Hepatocyte (in vitro differentiated cells): ENCODE data around the gene KIRREL3. TPM values are rescaled to one million over a fixed set of nuclear protein-coding genes. Genes with fewer than 3 reads are reported as not detected.

Source experiments
- DNase-seq: peaks from one replicate; pipeline ENCODE4 v3.0.0-alpha.2; 2016; ENCODE audit warnings: low spot score
- H2AFZ ChIP-seq: fragments of 200-600 bp; sonication (generic); 2 replicates; pipeline ENCODE4 v1.6.0; 2016; ENCODE audit warnings: antibody characterized with exemption, mild to moderate bottlenecking
- H3K27ac ChIP-seq: fragments of 200-600 bp; sonication (generic); 2 replicates; pipeline ENCODE4 v1.5.1; 2016; ENCODE audit warnings: mild to moderate bottlenecking
- H3K27me3 ChIP-seq: fragments of 200-600 bp; sonication (generic); 2 replicates; pipeline ENCODE4 v1.6.1; 2016
- H3K36me3 ChIP-seq: fragments of 200-600 bp; sonication (generic); replicated peaks from 2 replicates; pipeline ENCODE4 v1.5.1; 2016; ENCODE audit warnings: low read depth; ENCODE audit not compliant: insufficient read depth
- H3K4me1 ChIP-seq: fragments of 200-600 bp; sonication (generic); 2 replicates; pipeline ENCODE4 v1.5.1; 2016; ENCODE audit warnings: mild to moderate bottlenecking, moderate library complexity; ENCODE audit not compliant: insufficient read depth
- H3K4me2 ChIP-seq: fragments of 200-600 bp; sonication (generic); 2 replicates; pipeline ENCODE4 v1.6.0; 2016
- H3K4me3 ChIP-seq: fragments of 200-600 bp; sonication (generic); 2 replicates; pipeline ENCODE4 v1.5.1; 2016; ENCODE audit warnings: mild to moderate bottlenecking
- H3K79me2 ChIP-seq: fragments of 200-600 bp; sonication (generic); 2 replicates; pipeline ENCODE4 v1.6.0; 2017; ENCODE audit warnings: mild to moderate bottlenecking
- H3K9me2 ChIP-seq: fragments of 200-600 bp; sonication (generic); replicated peaks from 2 replicates; pipeline ENCODE4 v1.6.0; 2017; ENCODE audit warnings: mild to moderate bottlenecking; ENCODE audit not compliant: insufficient read depth
- H3K9me3 ChIP-seq: fragments of 200-600 bp; sonication (generic); 2 replicates; pipeline ENCODE4 v1.5.1; 2016; ENCODE audit warnings: low read depth, mild to moderate bottlenecking
- H4K20me1 ChIP-seq: fragments of 200-600 bp; sonication (generic); 2 replicates; pipeline ENCODE4 v1.6.0; 2016; ENCODE audit warnings: mild to moderate bottlenecking; ENCODE audit not compliant: insufficient read depth, poor library complexity, severe bottlenecking
- EZH2 ChIP-seq: fragments of 200-600 bp; sonication (generic); IDR thresholded peaks from 2 replicates; pipeline ENCODE4 v1.6.1; 2016; ENCODE audit warnings: antibody characterized with exemption, mild to moderate bottlenecking, borderline replicate concordance
- EZH2phosphoT487 ChIP-seq: fragments of 200-600 bp; sonication (generic); IDR thresholded peaks from one replicate; pipeline ENCODE4 v1.6.1; 2018; ENCODE audit warnings: antibody characterized with exemption, mild to moderate bottlenecking, low read depth, moderate library complexity; ENCODE audit not compliant: unreplicated experiment, severe bottlenecking
- WGBS: methylation state at CpG from one replicate; pipeline ENCODE4 v1.1.6; 2016; ENCODE audit warnings: low lambda C conversion rate; ENCODE audit errors: missing lambda C conversion rate; 5-methylcytosine and 5-hydroxymethylcytosine counted together
- polyA plus RNA-seq: library from polyadenylated mRNA; unstranded; fragments of >200 nt; fragmentation: Nextera tagmentation; extraction: Ambion mirVana; gene quantifications from 2 replicates; pipeline ENCODE4 v1.2.1, GENCODE V29; 2016
- total RNA-seq: library from RNA; depleted of rRNA; stranded (reverse); fragments of >200 nt; gene quantifications from 2 replicates; pipeline ENCODE4 v1.2.3, GENCODE V29; 2014
- TF ChIP-seq, protein P1 (sequence below): fragments of 200-600 bp; sonication (generic); IDR thresholded peaks from 2 replicates; pipeline ENCODE4 v1.5.1; 2016; ENCODE audit warnings: antibody characterized with exemption, mild to moderate bottlenecking; ENCODE audit not compliant: poor library complexity

KIRREL3 gene
- total and polyA plus RNA-seq, 2 experiments from 2014 or later: 0.33 to 0.86 TPM

DNA sequence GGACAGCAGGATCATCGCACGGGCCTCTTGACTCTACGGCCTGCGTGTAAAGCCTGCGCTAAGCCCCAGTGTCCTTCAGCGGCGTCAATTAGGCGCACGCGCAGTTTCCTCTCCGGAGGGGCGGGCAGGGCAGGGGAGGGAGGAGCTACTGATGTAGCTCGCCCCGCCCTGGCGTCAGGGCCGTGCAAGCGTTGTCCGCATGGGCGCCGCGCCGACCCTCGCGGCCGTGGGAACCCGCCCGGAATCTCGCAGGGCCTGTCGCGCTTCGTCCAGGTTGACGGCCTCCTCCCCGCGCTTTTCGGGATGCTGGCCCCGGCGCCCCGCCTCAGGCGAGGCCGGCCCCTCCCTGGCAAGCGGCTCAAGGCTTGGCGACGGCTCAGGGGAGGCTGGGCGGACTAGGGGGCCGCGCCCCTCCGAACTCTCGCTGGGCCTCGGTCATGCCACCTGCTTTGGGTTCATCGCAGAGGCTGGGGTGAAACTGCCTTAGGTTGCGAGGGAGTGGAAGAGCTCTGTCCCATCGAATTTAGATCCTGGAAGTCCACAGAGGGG is 584.0 kb downstream of the KIRREL3 start:
- no peaks in the 10 kb centered on the region for H3K36me3 ChIP-seq
- peak overlapping the region; percentile 91 for H3K27ac ChIP-seq
- H3K4me1 ChIP-seq: peaks cover 22% of the 10 kb centered on the region
- 12% methylated on average over 20 of the region's 52 CpGs for WGBS
- no peaks in the 10 kb centered on the region for H4K20me1 ChIP-seq
- peak; percentile 92 for DNase-seq
- TF ChIP-seq EZH2 (no peak), EZH2phosphoT487 (no peak)
- TF ChIP-seq, protein P1, sequence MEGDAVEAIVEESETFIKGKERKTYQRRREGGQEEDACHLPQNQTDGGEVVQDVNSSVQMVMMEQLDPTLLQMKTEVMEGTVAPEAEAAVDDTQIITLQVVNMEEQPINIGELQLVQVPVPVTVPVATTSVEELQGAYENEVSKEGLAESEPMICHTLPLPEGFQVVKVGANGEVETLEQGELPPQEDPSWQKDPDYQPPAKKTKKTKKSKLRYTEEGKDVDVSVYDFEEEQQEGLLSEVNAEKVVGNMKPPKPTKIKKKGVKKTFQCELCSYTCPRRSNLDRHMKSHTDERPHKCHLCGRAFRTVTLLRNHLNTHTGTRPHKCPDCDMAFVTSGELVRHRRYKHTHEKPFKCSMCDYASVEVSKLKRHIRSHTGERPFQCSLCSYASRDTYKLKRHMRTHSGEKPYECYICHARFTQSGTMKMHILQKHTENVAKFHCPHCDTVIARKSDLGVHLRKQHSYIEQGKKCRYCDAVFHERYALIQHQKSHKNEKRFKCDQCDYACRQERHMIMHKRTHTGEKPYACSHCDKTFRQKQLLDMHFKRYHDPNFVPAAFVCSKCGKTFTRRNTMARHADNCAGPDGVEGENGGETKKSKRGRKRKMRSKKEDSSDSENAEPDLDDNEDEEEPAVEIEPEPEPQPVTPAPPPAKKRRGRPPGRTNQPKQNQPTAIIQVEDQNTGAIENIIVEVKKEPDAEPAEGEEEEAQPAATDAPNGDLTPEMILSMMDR: no peak
- H3K27me3 ChIP-seq: no peaks in the 10 kb centered on the region
- no peaks in the 10 kb centered on the region for H3K79me2 ChIP-seq
- H3K4me3 ChIP-seq: no peak overlapping the region
- H3K4me2 ChIP-seq: peak overlapping the region; percentile 78
- no peaks in the 10 kb centered on the region for H3K9me3 ChIP-seq
- H2AFZ ChIP-seq: peak overlapping the region; percentile 18
- no peaks in the 10 kb centered on the region for H3K9me2 ChIP-seq

DNA sequence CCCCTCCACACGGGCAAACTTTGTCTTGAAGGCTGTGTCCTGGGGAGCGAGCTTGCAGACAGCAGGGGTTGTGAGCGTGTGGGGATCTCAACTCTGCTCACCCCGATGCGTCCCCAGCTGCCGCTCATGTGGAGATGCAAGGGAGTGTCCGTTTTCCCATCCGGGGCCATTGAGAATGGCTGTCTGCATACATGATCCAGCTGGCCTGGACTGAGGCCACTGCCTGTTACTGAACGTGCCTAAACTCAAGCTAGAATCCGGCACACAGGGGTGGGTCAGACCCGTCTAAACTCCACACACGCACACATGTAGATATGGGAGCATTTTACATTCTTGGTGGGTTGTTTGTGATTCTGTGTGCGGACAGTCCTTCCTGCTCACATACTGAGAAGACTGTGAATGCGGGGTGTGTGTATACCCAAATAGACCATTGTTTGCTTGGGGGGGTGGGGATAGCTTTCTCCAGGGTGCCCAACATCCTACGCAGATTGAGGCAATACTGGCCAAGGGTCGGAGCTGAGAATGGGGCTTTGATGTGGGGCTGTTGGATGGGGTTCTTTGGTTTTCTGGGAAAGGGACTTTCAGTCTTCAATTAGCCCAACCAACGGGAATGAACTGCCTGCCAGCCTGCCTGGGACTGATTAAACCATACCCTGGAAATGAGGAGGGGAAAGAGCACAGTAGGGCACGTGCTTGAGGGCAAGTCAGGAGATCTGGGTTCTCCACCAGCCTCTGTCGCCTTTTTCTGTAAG is 584.7 kb downstream of the KIRREL3 start:
- no peaks in the 10 kb centered on the region for H3K9me2 ChIP-seq
- peak; percentile 39 for DNase-seq
- TF ChIP-seq EZH2 (no peak), EZH2phosphoT487 (no peak)
- TF ChIP-seq, protein P1: no peak
- peak overlapping the region; percentile 91 for H3K27ac ChIP-seq
- no peaks in the 10 kb centered on the region for H3K9me3 ChIP-seq
- H2AFZ ChIP-seq: peak overlapping the region; percentile 18
- WGBS: 85% methylated on average over 19 of the region's 19 CpGs
- no peaks in the 10 kb centered on the region for H4K20me1 ChIP-seq
- H3K4me2 ChIP-seq: peak overlapping the region; percentile 78
- H3K36me3 ChIP-seq: no peaks in the 10 kb centered on the region
- peaks cover 22% of the 10 kb centered on the region for H3K4me1 ChIP-seq
- no peaks in the 10 kb centered on the region for H3K79me2 ChIP-seq
- H3K27me3 ChIP-seq: no peaks in the 10 kb centered on the region
- H3K4me3 ChIP-seq: no peak overlapping the region

DNA sequence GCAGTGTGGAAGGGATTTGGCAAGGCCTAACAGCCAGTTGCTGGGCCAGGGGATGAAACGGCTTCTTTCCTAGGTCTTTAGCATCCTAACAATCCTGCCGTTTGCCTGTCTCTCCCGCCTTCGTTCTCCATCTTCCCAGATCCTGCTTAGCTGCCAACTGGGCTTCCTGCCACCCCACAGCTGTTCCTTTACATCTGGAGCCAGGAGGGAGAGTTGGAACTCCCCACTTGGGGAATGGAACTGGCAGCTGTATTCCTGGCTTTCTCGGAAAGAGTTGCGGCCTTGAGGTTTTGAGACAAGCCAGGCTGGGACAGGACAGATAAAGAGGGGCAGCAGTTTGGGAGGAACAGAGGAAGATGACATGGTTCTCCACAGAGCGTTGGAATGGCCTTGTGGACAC is 585.4 kb downstream of the KIRREL3 start:
- TF ChIP-seq, protein P1: no peak
- TF ChIP-seq EZH2phosphoT487: no peak
- no peak for TF ChIP-seq EZH2
- no peaks in the 10 kb centered on the region for H3K9me3 ChIP-seq
- H3K9me2 ChIP-seq: no peaks in the 10 kb centered on the region
- H3K27ac ChIP-seq: peak overlapping the region; percentile 91
- no peaks in the 10 kb centered on the region for H3K27me3 ChIP-seq
- H3K79me2 ChIP-seq: no peaks in the 10 kb centered on the region
- H3K4me2 ChIP-seq: peak overlapping the region; percentile 78
- H2AFZ ChIP-seq: no peak overlapping the region
- 54% methylated on average over 7 of the region's 7 CpGs for WGBS
- H3K36me3 ChIP-seq: no peaks in the 10 kb centered on the region
- peak; percentile 65 for DNase-seq
- no peaks in the 10 kb centered on the region for H4K20me1 ChIP-seq
- H3K4me1 ChIP-seq: peaks cover 22% of the 10 kb centered on the region
- H3K4me3 ChIP-seq: no peak overlapping the region
